HG03175 (cell line): ENCODE data around the gene THEM4.
"Not testable (repeated sequence)": the region's sequence is repeated elsewhere in the genome, so short reads cannot be mapped to it uniquely, and the experiment has no call there.

ENCODE experiments used
- ATAC-seq: cut with Tn5 transposase; IDR thresholded peaks from one replicate; pipeline ENCODE4 v1.9.1; 2021; ENCODE audit warnings: mild to moderate bottlenecking, moderate library complexity; ENCODE audit not compliant: unreplicated experiment

THEM4 gene

GRCh38 chr1:151897991-151898431, 11.3 kb downstream of the THEM4 start:
- no peak for ATAC-seq

- ATAC-seq = no peak
Measured at GRCh38 chr1:151893176-151893924, 16.0 kb downstream of the THEM4 start.

- no peak for ATAC-seq
Measured at GRCh38 chr1:151892190-151892589, 17.1 kb downstream of the THEM4 start.

GRCh38 chr1:151891512-151891911, 17.8 kb downstream of the THEM4 start:
- ATAC-seq = no peak

GRCh38 chr1:151888972-151889570, 20.2 kb downstream of the THEM4 start:
- ATAC-seq = no peak

GRCh38 chr1:151887028-151887427, 22.3 kb downstream of the THEM4 start:
- no peak for ATAC-seq

- ATAC-seq = no peak
Measured at GRCh38 chr1:151885479-151885878, 23.8 kb downstream of the THEM4 start.

GRCh38 chr1:151884879-151885278, 24.4 kb downstream of the THEM4 start:
- not testable (repeated sequence) for ATAC-seq

GRCh38 chr1:151884445-151884844, 24.9 kb downstream of the THEM4 start:
- ATAC-seq = not testable (repeated sequence)

- not testable (repeated sequence) for ATAC-seq
Measured at GRCh38 chr1:151883898-151884297, 25.4 kb downstream of the THEM4 start.

GRCh38 chr1:151882918-151883317, 26.4 kb downstream of the THEM4 start:
- not testable (repeated sequence) for ATAC-seq

GRCh38 chr1:151882466-151882865, 26.8 kb downstream of the THEM4 start:
- ATAC-seq = no peak

GRCh38 chr1:151881479-151881878, 27.8 kb downstream of the THEM4 start:
- ATAC-seq = no peak

GRCh38 chr1:151875419-151876097, 33.8 kb downstream of the THEM4 start:
- no peak for ATAC-seq

- ATAC-seq = not testable (repeated sequence)
Measured at GRCh38 chr1:151872776-151873175, 36.5 kb downstream of the THEM4 start.

GRCh38 chr1:151871284-151872030, 37.9 kb downstream of the THEM4 start:
- no peak for ATAC-seq

- no peak for ATAC-seq
Measured at GRCh38 chr1:151868486-151868885, 40.8 kb downstream of the THEM4 start.

- ATAC-seq = no peak
Measured at GRCh38 chr1:151867765-151868411, 41.4 kb downstream of the THEM4 start.

GRCh38 chr1:151867321-151867720, 42.0 kb downstream of the THEM4 start:
- ATAC-seq = no peak

- no peak for ATAC-seq
Measured at GRCh38 chr1:151864411-151864810, 44.9 kb downstream of the THEM4 start.

- no peak for ATAC-seq
Measured at GRCh38 chr1:151862604-151863003, 46.7 kb downstream of the THEM4 start.
